IMR-90 (cell line): ENCODE data around the gene C21orf58. TPM values are rescaled to one million over a fixed set of nuclear protein-coding genes. Genes with fewer than 3 reads are reported as not detected.

ENCODE experiments used
- ATAC-seq: fragments of 200-7000 bp; cut with Tn5 transposase; 2 replicates; pipeline ENCODE4 v1.9.1; 2020; ENCODE audit warnings: low read depth, mild to moderate bottlenecking, moderate library complexity
- BruUV-seq: library from RNA; stranded (reverse); fragments of 400-500 nt; replicated peaks from 2 replicates; lab custom pipeline; 2021; lab: Mats Ljungman, UMichigan
- CTCF ChIA-PET: fragments of 300-600 bp; formaldehyde crosslinking; extraction: SDS; loops from one replicate; lab custom pipeline; 2021; ENCODE audit warnings: antibody characterized with exemption; lab: Yijun Ruan, JAX
- POLR2A ChIA-PET: fragments of 300-600 bp; sonication (Branson Sonifier 250); formaldehyde crosslinking; loops from one replicate; lab custom pipeline; 2022; ENCODE audit warnings: antibody characterized with exemption; ENCODE audit not compliant: unreplicated experiment; lab: Charles Lee
- DNase-seq: peaks from one replicate; pipeline ENCODE4 v3.0.0; 2013
- H2AFZ ChIP-seq: replicated peaks from 2 replicates; pipeline ENCODE3; 2013; ENCODE audit warnings: low read length, mild to moderate bottlenecking; ENCODE audit not compliant: poor library complexity
- H2AK5ac ChIP-seq: 2 replicates; pipeline ENCODE4 v1.6.1; 2013; ENCODE audit warnings: low read depth, low read length, inconsistent platforms
- H2AK9ac ChIP-seq: replicated peaks from 2 replicates; pipeline ENCODE3; 2013; ENCODE audit warnings: mild to moderate bottlenecking, low read depth, low read length, moderate library complexity; ENCODE audit not compliant: poor library complexity
- H2BK120ac ChIP-seq: 2 replicates; pipeline ENCODE4 v1.6.1; 2013; ENCODE audit warnings: low read depth, low read length, inconsistent platforms
- H2BK15ac ChIP-seq: 3 replicates; pipeline ENCODE4 v1.6.1; 2013; ENCODE audit warnings: low read depth, low read length, inconsistent platforms
- H2BK20ac ChIP-seq: 2 replicates; pipeline ENCODE4 v1.6.1; 2013; ENCODE audit warnings: low read depth, mild to moderate bottlenecking, inconsistent platforms, low read length, moderate library complexity
- H2BK5ac ChIP-seq: 2 replicates; pipeline ENCODE4 v1.6.1; 2013; ENCODE audit warnings: mild to moderate bottlenecking, low read depth, low read length, inconsistent platforms; ENCODE audit not compliant: poor library complexity, severe bottlenecking
- H3K14ac ChIP-seq: replicated peaks from 2 replicates; pipeline ENCODE4 v1.6.1; 2013; ENCODE audit warnings: low read depth, low read length, inconsistent platforms
- H3K18ac ChIP-seq: 2 replicates; pipeline ENCODE4 v1.6.1; 2013; ENCODE audit warnings: low read depth, low read length, control low read depth
- H3K23ac ChIP-seq: 2 replicates; pipeline ENCODE4 v1.6.1; 2013; ENCODE audit warnings: low read depth, low read length, inconsistent platforms
- H3K27ac ChIP-seq: 2 replicates; pipeline ENCODE4 v1.5.1; 2013; ENCODE audit warnings: mild to moderate bottlenecking, control low read depth, low read length; ENCODE audit not compliant: insufficient read depth
- H3K27me3 ChIP-seq: 2 replicates; pipeline ENCODE4 v1.6.1; 2013; ENCODE audit warnings: low read length; ENCODE audit not compliant: control insufficient read depth, insufficient read depth
- H3K36me3 ChIP-seq: 2 replicates; pipeline ENCODE4 v1.6.1; 2013; ENCODE audit warnings: low read length, mixed read lengths; ENCODE audit not compliant: control insufficient read depth, insufficient read depth
- H3K4ac ChIP-seq: 2 replicates; pipeline ENCODE4 v1.6.1; 2013; ENCODE audit warnings: low read depth, low read length, inconsistent platforms
- H3K4me1 ChIP-seq: 2 replicates; pipeline ENCODE4 v1.6.1; 2013; ENCODE audit warnings: low read length, mixed read lengths; ENCODE audit not compliant: control insufficient read depth, insufficient read depth
- H3K4me2 ChIP-seq: 2 replicates; pipeline ENCODE4 v1.6.1; 2013; ENCODE audit warnings: low read depth, mild to moderate bottlenecking, control low read depth, low read length, moderate library complexity
- H3K4me3 ChIP-seq: 2 replicates; pipeline ENCODE4 v1.5.1; 2013; ENCODE audit warnings: low read depth, mild to moderate bottlenecking, control low read depth, low read length, moderate library complexity; ENCODE audit not compliant: insufficient read depth
- H3K56ac ChIP-seq: 2 replicates; pipeline ENCODE4 v1.6.1; 2013; ENCODE audit warnings: low read length, inconsistent platforms; ENCODE audit not compliant: insufficient read depth; ENCODE audit errors: extremely low read depth
- H3K79me1 ChIP-seq, 2 experiments: 2 replicates each; pipeline ENCODE4 v1.6.1; 2013; ENCODE audit warnings: low read length in 2 of 2, inconsistent platforms in 1 of 2, low read depth in 1 of 2
- H3K9ac ChIP-seq: 2 replicates; pipeline ENCODE4 v1.6.1; 2013; ENCODE audit warnings: low read depth, low read length, control low read depth
- H3K9me1 ChIP-seq: 2 replicates; pipeline ENCODE4 v1.6.1; 2013; ENCODE audit warnings: low read length, inconsistent platforms; ENCODE audit not compliant: insufficient read depth
- H3K9me3 ChIP-seq: 2 replicates; pipeline ENCODE4 v1.6.1; 2013; ENCODE audit warnings: low read length; ENCODE audit not compliant: control insufficient read depth, insufficient read depth
- H4K20me1 ChIP-seq: 2 replicates; pipeline ENCODE4 v1.6.1; 2013; ENCODE audit warnings: low read length, inconsistent platforms; ENCODE audit not compliant: insufficient read depth
- H4K5ac ChIP-seq: 2 replicates; pipeline ENCODE4 v1.6.1; 2013; ENCODE audit warnings: mild to moderate bottlenecking, low read depth, low read length, control low read depth
- H4K8ac ChIP-seq, 2 experiments: 2 replicates each; pipeline ENCODE4 v1.6.1; 2013; ENCODE audit warnings: low read depth in 2 of 2, low read length in 2 of 2, control low read depth in 1 of 2, inconsistent platforms in 1 of 2
- H4K91ac ChIP-seq: 2 replicates; pipeline ENCODE4 v1.6.1; 2013; ENCODE audit warnings: low read depth, low read length, inconsistent platforms; ENCODE audit not compliant: insufficient read depth
- BHLHE40 ChIP-seq: fragments of 150-350 bp; IDR thresholded peaks from 2 replicates; pipeline ENCODE4 v1.6.1; 2016; ENCODE audit warnings: mild to moderate bottlenecking, low read depth, low read length
- CEBPB ChIP-seq: IDR thresholded peaks from 2 replicates; pipeline ENCODE4 v1.6.1; 2012; ENCODE audit warnings: low read depth, low read length, improper control_type of control experiment
- CHD1 ChIP-seq: IDR thresholded peaks from 2 replicates; pipeline ENCODE4 v1.6.1; 2012; ENCODE audit warnings: low read depth, low read length, improper control_type of control experiment
- FOS ChIP-seq: fragments of 150-350 bp; IDR thresholded peaks from 2 replicates; pipeline ENCODE4 v1.6.1; 2016; ENCODE audit warnings: low read depth, low read length
- MAFK ChIP-seq: IDR thresholded peaks from 2 replicates; pipeline ENCODE4 v1.6.1; 2012; ENCODE audit warnings: low read depth, low read length, improper control_type of control experiment
- MXI1 ChIP-seq: IDR thresholded peaks from 2 replicates; pipeline ENCODE4 v1.6.1; 2012; ENCODE audit warnings: low read depth, mild to moderate bottlenecking, low read length, moderate library complexity, borderline replicate concordance
- NFE2L2 ChIP-seq: fragments of 150-350 bp; IDR thresholded peaks from 2 replicates; pipeline ENCODE4 v1.6.1; 2016; ENCODE audit warnings: low read depth, mild to moderate bottlenecking, low read length
- POLR2A ChIP-seq: IDR thresholded peaks from 2 replicates; pipeline ENCODE4 v1.6.1; 2012; ENCODE audit warnings: mild to moderate bottlenecking, low read depth, low read length
- RAD21 ChIP-seq: IDR thresholded peaks from 2 replicates; pipeline ENCODE4 v1.6.1; 2012; ENCODE audit warnings: low read length, improper control_type of control experiment
- RFX5 ChIP-seq: IDR thresholded peaks from 2 replicates; pipeline ENCODE4 v1.8.0; 2012; ENCODE audit warnings: low read depth, mild to moderate bottlenecking, low read length, moderate library complexity
- SMC3 ChIP-seq: fragments of 150-350 bp; IDR thresholded peaks from 2 replicates; pipeline ENCODE4 v1.6.1; 2016; ENCODE audit warnings: low read depth, mild to moderate bottlenecking, antibody characterized with exemption, low read length, moderate library complexity
- USF2 ChIP-seq: fragments of 150-350 bp; IDR thresholded peaks from 2 replicates; pipeline ENCODE4 v1.6.1; 2017; ENCODE audit warnings: mild to moderate bottlenecking, antibody characterized with exemption, low read length, low read depth
- WGBS, 2 experiments: methylation state at CpG; one replicate each; pipeline versions ENCODE4 v1.1.5 to v1.1.7; 2013; ENCODE audit warnings: missing lambda C conversion rate in 2 of 2; ENCODE audit not compliant: insufficient read length in 1 of 2; ENCODE audit errors: extremely low coverage in 2 of 2; 5-methylcytosine and 5-hydroxymethylcytosine counted together
- dilution Hi-C: fragments of 300-500 bp; cut with HindIII; formaldehyde crosslinking; loops from one replicate; pipeline ENCODE4 v1.14.3; 2018; ENCODE audit warnings: low sequenced_read_pairs; ENCODE audit not compliant: unreplicated experiment
- in situ Hi-C: fragments of 300-500 bp; cut with MboI; formaldehyde crosslinking; loops from 3 replicates; pipeline ENCODE4 v1.14.3; 2019; ENCODE audit warnings: low sequenced_read_pairs, inconsistent platforms, mixed read lengths
- intact Hi-C: fragments of 100-400 bp; cut with micrococcal nuclease; formaldehyde crosslinking; loops from 2 replicates; pipeline ENCODE4 v1.10.0; 2022
- polyA plus RNA-seq, 3 experiments: library from polyadenylated mRNA; depleted of rRNA; stranded (reverse); fragments of >200 nt; gene quantifications; 2 replicates each; pipeline ENCODE4 v1.2.3, GENCODE V29; 2012; ENCODE audit warnings: low replicate concordance in 1 of 3
- total RNA-seq: library from RNA; depleted of rRNA; stranded (reverse); fragments of >200 nt; gene quantifications from 2 replicates; pipeline ENCODE4 v1.2.3, GENCODE V29; 2012
- TF ChIP-seq, protein P1 (sequence below): conservative IDR thresholded peaks from 2 replicates; pipeline ENCODE4 v1.5.1; 2012; ENCODE audit warnings: mild to moderate bottlenecking, low read depth, low read length, improper control_type of control experiment
- TF ChIP-seq, protein P2 (sequence below): fragments of 150-350 bp; IDR thresholded peaks from 2 replicates; pipeline ENCODE4 v1.6.1; 2016; ENCODE audit warnings: low read depth, mild to moderate bottlenecking, low read length, moderate library complexity, borderline replicate concordance

C21orf58 gene
- total and polyA plus RNA-seq, 2 of the 4 experiments (the other 2 are of a cell fraction) = 2.7 to 6.2 TPM

- no peak for ATAC-seq
- Histone ChIP-seq H3K9me3 (no peaks in the 10 kb centered on the region), H2BK20ac (no peak overlapping the region), H3K4me2 (no peak overlapping the region), H3K56ac (no peak overlapping the region), H3K4ac (no peak overlapping the region), H2BK15ac (no peak overlapping the region), H3K18ac (no peak overlapping the region), H4K91ac (no peak overlapping the region), H2BK120ac (no peak overlapping the region), H3K27me3 (no peaks in the 10 kb centered on the region), H2BK5ac (no peak overlapping the region), H4K5ac (no peak overlapping the region), H3K79me1 (peaks cover 3 to 11% of the 10 kb centered on the region in 2 experiments; a peak in 3 of 4 replicates), H3K9ac (no peak overlapping the region), H2AFZ (no peak overlapping the region), H4K20me1 (no peaks in the 10 kb centered on the region; the same call in 1 of the 2 replicates), H4K8ac (no peak overlapping the region), H3K9me1 (no peaks in the 10 kb centered on the region), H3K36me3 (peaks cover 80% of the 10 kb centered on the region), H3K23ac (no peak overlapping the region), H2AK9ac (no peak overlapping the region), H3K4me1 (no peaks in the 10 kb centered on the region), H2AK5ac (no peak overlapping the region), H3K14ac (no peak overlapping the region), H3K4me3 (no peak overlapping the region), H3K27ac (no peak overlapping the region)
- dilution Hi-C loops = no loop called here
- WGBS, 2 experiments = 95% methylated on average over 7 of the region's 11 CpGs; no CpG with 5 or more reads in 1 of the 2 experiments
- in situ Hi-C loops = no loop called here
- CTCF ChIA-PET = no interaction called here
- DNase-seq = no peak
- TF ChIP-seq RFX5 (no peak), RAD21 (no peak), MAFK (no peak), USF2 (no peak), POLR2A (no peak), SMC3 (no peak), FOS (no peak), CEBPB (no peak), NFE2L2 (no peak), MXI1 (no peak), CHD1 (no peak), BHLHE40 (no peak)
- TF ChIP-seq, protein P1, sequence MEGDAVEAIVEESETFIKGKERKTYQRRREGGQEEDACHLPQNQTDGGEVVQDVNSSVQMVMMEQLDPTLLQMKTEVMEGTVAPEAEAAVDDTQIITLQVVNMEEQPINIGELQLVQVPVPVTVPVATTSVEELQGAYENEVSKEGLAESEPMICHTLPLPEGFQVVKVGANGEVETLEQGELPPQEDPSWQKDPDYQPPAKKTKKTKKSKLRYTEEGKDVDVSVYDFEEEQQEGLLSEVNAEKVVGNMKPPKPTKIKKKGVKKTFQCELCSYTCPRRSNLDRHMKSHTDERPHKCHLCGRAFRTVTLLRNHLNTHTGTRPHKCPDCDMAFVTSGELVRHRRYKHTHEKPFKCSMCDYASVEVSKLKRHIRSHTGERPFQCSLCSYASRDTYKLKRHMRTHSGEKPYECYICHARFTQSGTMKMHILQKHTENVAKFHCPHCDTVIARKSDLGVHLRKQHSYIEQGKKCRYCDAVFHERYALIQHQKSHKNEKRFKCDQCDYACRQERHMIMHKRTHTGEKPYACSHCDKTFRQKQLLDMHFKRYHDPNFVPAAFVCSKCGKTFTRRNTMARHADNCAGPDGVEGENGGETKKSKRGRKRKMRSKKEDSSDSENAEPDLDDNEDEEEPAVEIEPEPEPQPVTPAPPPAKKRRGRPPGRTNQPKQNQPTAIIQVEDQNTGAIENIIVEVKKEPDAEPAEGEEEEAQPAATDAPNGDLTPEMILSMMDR = no peak
- TF ChIP-seq, protein P2, sequence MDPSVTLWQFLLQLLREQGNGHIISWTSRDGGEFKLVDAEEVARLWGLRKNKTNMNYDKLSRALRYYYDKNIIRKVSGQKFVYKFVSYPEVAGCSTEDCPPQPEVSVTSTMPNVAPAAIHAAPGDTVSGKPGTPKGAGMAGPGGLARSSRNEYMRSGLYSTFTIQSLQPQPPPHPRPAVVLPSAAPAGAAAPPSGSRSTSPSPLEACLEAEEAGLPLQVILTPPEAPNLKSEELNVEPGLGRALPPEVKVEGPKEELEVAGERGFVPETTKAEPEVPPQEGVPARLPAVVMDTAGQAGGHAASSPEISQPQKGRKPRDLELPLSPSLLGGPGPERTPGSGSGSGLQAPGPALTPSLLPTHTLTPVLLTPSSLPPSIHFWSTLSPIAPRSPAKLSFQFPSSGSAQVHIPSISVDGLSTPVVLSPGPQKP = no peak
- POLR2A ChIA-PET = no interaction called here
- intact Hi-C loops = no loop called here
- no TSS peak for BruUV-seq
Measured at GRCh38 chr21:46351476-46352163, 27.9 kb upstream of the C21orf58 start.
